ENCODE measurements around the gene OARD1.
"Not testable (repeated sequence)": the region's sequence is repeated elsewhere in the genome, so short reads cannot be mapped to it uniquely, and the experiment has no call there.

GRCh38 chr6:41115027-41115426, 42.9 kb upstream of the OARD1 start:
- not testable (repeated sequence) for TF ChIP-seq RELA (IDR thresholded peaks at IDR 0.05; ENCODE audit: borderline replicate concordance, partially characterized antibody); POLR2A (IDR thresholded peaks at IDR 0.05; ENCODE audit: low read depth, low read length); PBX3 (IDR thresholded peaks at IDR 0.05; ENCODE audit: insufficient replicate concordance, low read depth, low read length); JUNB (IDR thresholded peaks at IDR 0.05); GABPA (IDR thresholded peaks at IDR 0.05; ENCODE audit: low read depth); ZNF217 (IDR thresholded peaks at IDR 0.05); EP300 (IDR thresholded peaks at IDR 0.05; ENCODE audit: borderline replicate concordance in 1 of 2, control insufficient read depth in 1 of 2, low read depth in 2 of 2, low read length in 2 of 2); MXI1 (IDR thresholded peaks at IDR 0.05; ENCODE audit: low read depth, low read length); RFX5 (IDR thresholded peaks at IDR 0.05; ENCODE audit: low read depth, low read length); RCOR1 (conservative IDR thresholded peaks at IDR 0.05; ENCODE audit: low read depth, low read length)
- TF ChIP-seq, protein P1, sequence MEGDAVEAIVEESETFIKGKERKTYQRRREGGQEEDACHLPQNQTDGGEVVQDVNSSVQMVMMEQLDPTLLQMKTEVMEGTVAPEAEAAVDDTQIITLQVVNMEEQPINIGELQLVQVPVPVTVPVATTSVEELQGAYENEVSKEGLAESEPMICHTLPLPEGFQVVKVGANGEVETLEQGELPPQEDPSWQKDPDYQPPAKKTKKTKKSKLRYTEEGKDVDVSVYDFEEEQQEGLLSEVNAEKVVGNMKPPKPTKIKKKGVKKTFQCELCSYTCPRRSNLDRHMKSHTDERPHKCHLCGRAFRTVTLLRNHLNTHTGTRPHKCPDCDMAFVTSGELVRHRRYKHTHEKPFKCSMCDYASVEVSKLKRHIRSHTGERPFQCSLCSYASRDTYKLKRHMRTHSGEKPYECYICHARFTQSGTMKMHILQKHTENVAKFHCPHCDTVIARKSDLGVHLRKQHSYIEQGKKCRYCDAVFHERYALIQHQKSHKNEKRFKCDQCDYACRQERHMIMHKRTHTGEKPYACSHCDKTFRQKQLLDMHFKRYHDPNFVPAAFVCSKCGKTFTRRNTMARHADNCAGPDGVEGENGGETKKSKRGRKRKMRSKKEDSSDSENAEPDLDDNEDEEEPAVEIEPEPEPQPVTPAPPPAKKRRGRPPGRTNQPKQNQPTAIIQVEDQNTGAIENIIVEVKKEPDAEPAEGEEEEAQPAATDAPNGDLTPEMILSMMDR (IDR thresholded peaks at IDR 0.05 in 2 of 3, conservative IDR thresholded peaks at IDR 0.05 in 1 of 3; ENCODE audit: control insufficient read depth in 2 of 3, extremely low read depth in 1 of 3, insufficient read depth in 1 of 3, low read depth in 3 of 3, low read length in 3 of 3): not testable (repeated sequence)
- TF ChIP-seq, protein P2, sequence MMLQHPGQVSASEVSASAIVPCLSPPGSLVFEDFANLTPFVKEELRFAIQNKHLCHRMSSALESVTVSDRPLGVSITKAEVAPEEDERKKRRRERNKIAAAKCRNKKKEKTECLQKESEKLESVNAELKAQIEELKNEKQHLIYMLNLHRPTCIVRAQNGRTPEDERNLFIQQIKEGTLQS (IDR thresholded peaks at IDR 0.05; ENCODE audit: borderline replicate concordance, extremely low read depth, low read depth, low read length): not testable (repeated sequence)

All from GM12878 (cell line).